HUES6 (cell line): ENCODE results near the gene KRTAP25-1.

Experiments
- H3K27ac ChIP-seq: 2 replicates; pipeline ENCODE4 v1.7.0; 2013; ENCODE audit warnings: low read depth, mild to moderate bottlenecking, low read length, inconsistent platforms
- H3K27me3 ChIP-seq: 2 replicates; pipeline ENCODE4 v1.6.1; 2013; ENCODE audit warnings: low read length; ENCODE audit not compliant: control insufficient read depth, insufficient read depth
- H3K36me3 ChIP-seq: 2 replicates; pipeline ENCODE4 v1.6.1; 2013; ENCODE audit warnings: low read length; ENCODE audit not compliant: control insufficient read depth, insufficient read depth
- H3K4me1 ChIP-seq: 2 replicates; pipeline ENCODE4 v1.6.1; 2013; ENCODE audit warnings: low read length; ENCODE audit not compliant: control insufficient read depth, insufficient read depth
- H3K4me3 ChIP-seq: 2 replicates; pipeline ENCODE4 v1.5.1; 2013; ENCODE audit warnings: low read depth, low read length
- H3K9ac ChIP-seq: one replicate; pipeline ENCODE4 v1.6.1; 2013; ENCODE audit warnings: mild to moderate bottlenecking, low read length
- H3K9me3 ChIP-seq: 2 replicates; pipeline ENCODE4 v1.6.1; 2013; ENCODE audit warnings: low read depth, low read length; ENCODE audit not compliant: control insufficient read depth, insufficient read depth

The KRTAP25-1 gene

GRCh38 chr21:30289215-30289614, at the start of gene KRTAP25-1:
TSS of gene KRTAP25-1 (minus strand) at chr21:30289514. CDS start at chr21:30289490, 24 bp downstream.
- Histone ChIP-seq H3K9me3 (no peaks in the 10 kb centered on the region), H3K27ac (no peak within 1 kb of the TSS), H3K36me3 (no peaks in the 10 kb centered on the region), H3K9ac (no peak within 1 kb of the TSS), H3K4me3 (no peak within 1 kb of the TSS), H3K4me1 (no peaks in the 10 kb centered on the region), H3K27me3 (no peaks in the 10 kb centered on the region)

DNA sequence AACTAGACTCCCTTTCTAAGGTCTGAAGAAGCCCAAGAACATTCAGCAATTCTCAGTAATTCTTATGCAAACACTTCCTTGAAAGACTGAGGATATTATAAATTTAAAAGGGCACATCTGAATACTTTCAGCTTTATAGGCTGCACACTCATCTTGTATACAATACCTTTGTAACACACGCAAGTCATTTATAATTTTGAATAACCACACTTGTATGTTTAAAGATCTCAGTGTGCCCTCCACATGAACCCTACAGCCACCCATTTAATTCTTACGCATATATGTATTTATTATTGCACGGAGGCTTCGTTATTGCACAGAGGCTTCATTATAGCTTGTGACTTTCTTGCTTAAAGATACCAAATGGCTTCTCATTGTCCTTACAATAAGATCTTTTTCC, 49.4 kb upstream of the KRTAP25-1 start:
- Histone ChIP-seq H3K27me3 (no peaks in the 10 kb centered on the region), H3K9me3 (no peaks in the 10 kb centered on the region), H3K4me3 (no peak overlapping the region), H3K36me3 (no peaks in the 10 kb centered on the region), H3K4me1 (no peaks in the 10 kb centered on the region), H3K27ac (no peak overlapping the region), H3K9ac (no peak overlapping the region)

DNA sequence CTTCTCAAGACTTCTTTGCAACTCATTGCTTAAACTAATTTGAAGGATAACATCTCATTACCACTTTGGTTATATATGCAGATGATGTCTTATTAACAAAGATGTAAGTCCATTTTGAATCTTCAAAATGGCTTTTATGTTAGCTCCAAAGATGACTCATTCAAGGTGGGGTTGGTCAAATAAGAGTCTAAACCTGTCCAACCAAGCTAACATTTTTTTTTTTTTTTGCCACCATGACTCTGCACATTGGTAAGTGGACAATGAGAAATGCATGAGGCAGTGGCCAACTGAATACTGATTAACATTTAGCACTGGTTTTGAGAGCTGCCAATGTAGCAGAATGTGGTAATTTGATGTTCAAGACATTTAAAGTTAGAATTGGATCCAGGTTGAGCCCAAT, 48.5 kb upstream of the KRTAP25-1 start:
- Histone ChIP-seq H3K4me3 (no peak overlapping the region), H3K9me3 (no peaks in the 10 kb centered on the region), H3K9ac (no peak overlapping the region)

GRCh38 chr21:30337276-30337744, 48.0 kb upstream of the KRTAP25-1 start, which contains the start of gene KRTAP27-1:
TSS of gene KRTAP27-1 (minus strand) at chr21:30337694. CDS start at chr21:30337668, 26 bp downstream.
- H3K9me3 ChIP-seq, result no peaks in the 10 kb centered on the region
- H3K27me3 ChIP-seq, result no peaks in the 10 kb centered on the region
- no peak within 1 kb of the TSS for H3K27ac ChIP-seq
- no peaks in the 10 kb centered on the region for H3K36me3 ChIP-seq
- no peak within 1 kb of the TSS for H3K9ac ChIP-seq
- no peak within 1 kb of the TSS for H3K4me3 ChIP-seq
- no peaks in the 10 kb centered on the region for H3K4me1 ChIP-seq

More for the DNA sequence above, 48.5 kb upstream of the KRTAP25-1 start:
- no peaks in the 10 kb centered on the region for H3K36me3 ChIP-seq
- no peaks in the 10 kb centered on the region for H3K4me1 ChIP-seq
- no peaks in the 10 kb centered on the region for H3K27me3 ChIP-seq
- no peak overlapping the region for H3K27ac ChIP-seq

DNA sequence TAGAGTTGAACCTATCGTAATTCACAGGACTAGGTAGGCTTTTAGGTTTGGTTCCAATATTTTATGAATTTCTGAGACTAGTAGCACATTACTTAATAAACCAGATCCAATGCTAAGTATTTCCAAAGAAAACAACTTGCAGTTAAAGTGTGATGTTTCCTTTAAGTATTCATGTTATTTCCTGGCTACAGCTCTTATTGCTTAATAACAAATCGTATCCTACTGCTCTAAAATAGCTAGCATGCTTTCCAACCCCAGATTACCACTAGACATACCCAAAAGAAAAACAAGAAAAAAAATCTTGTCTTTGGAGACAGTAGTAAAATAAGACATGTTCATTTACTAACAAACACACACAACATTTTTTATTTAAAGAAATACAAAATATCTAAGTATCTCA, 47.3 kb upstream of the KRTAP25-1 start:
- Histone ChIP-seq H3K9me3 (no peaks in the 10 kb centered on the region), H3K27me3 (no peaks in the 10 kb centered on the region), H3K27ac (no peak overlapping the region), H3K4me1 (no peaks in the 10 kb centered on the region), H3K36me3 (no peaks in the 10 kb centered on the region), H3K4me3 (no peak overlapping the region), H3K9ac (no peak overlapping the region)

- H3K4me1 ChIP-seq, result no peaks in the 10 kb centered on the region
- no peaks in the 10 kb centered on the region for H3K27me3 ChIP-seq
Observed at GRCh38 chr21:30333736-30334135, 44.4 kb upstream of the KRTAP25-1 start.

GRCh38 chr21:30332681-30333080, 43.4 kb upstream of the KRTAP25-1 start:
- Histone ChIP-seq H3K9me3 (no peaks in the 10 kb centered on the region), H3K27ac (no peak overlapping the region), H3K9ac (no peak overlapping the region), H3K27me3 (no peaks in the 10 kb centered on the region), H3K4me1 (no peaks in the 10 kb centered on the region), H3K4me3 (no peak overlapping the region), H3K36me3 (no peaks in the 10 kb centered on the region)

More at GRCh38 chr21:30333736-30334135, 44.4 kb upstream of the KRTAP25-1 start:
- no peak overlapping the region for H3K9ac ChIP-seq
- H3K4me3 ChIP-seq, result no peak overlapping the region
- no peaks in the 10 kb centered on the region for H3K9me3 ChIP-seq
- no peak overlapping the region for H3K27ac ChIP-seq
- no peaks in the 10 kb centered on the region for H3K36me3 ChIP-seq

DNA sequence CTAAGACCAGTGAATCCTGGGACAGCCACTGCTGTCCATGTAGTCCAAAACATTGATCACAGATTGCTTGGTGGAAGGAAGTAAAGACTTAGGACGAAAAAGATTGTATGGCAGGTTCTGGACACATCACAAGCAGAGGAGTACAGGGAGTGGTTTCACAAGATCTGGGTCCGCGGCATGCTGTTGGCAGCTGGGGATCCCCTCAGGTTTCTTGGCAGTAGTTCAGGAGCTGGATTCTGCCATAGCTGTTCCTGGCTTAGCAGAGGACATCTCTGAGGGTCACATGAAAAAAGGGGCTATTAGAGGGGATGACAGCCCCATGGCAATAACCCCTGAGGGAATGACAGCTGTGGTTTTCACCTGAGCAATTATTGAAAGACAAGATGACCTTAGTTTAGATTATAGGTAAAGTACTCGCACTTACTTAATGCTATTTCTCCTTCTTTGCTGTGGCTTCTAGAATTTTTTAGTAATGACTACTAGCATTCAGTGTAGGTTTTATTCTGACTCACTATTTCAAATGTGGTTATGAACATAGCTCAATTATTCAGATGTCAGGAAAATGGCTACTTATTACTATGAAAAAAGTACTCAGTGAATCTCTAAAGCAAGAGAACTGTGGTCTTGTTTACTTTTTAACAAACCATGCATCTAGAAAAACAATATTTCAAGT, 40.0 kb upstream of the KRTAP25-1 start:
- Histone ChIP-seq H3K9ac (no peak overlapping the region), H3K27me3 (no peaks in the 10 kb centered on the region), H3K36me3 (no peaks in the 10 kb centered on the region), H3K9me3 (0 out of 2 replicates have a peak, but pooled peaks cover 3% of the 10 kb centered on the region), H3K27ac (no peak overlapping the region), H3K4me1 (no peaks in the 10 kb centered on the region), H3K4me3 (no peak overlapping the region)

DNA sequence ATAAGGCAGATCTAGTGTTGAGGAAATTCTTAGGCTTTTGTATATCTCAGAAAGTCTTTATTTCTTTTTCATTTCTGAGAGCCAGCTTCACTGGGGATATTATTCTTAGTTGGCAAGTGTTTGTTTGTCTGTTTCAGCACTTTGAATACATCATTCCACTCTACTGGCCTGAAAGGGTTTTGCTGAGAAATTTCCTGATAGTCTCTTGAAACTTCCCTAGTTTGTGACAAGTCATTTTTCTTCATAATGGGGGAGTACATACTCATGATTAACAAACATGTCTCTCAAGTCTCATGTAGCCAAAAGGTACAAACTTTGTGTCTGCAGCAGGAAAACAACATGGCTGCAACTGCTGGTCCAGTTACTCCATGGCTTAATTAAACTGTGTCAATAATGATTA, 37.1 kb upstream of the KRTAP25-1 start:
- Histone ChIP-seq H3K4me3 (no peak overlapping the region), H3K27ac (no peak overlapping the region), H3K9me3 (0 out of 2 replicates have a peak, but pooled peaks cover 3% of the 10 kb centered on the region), H3K36me3 (no peaks in the 10 kb centered on the region), H3K9ac (no peak overlapping the region), H3K4me1 (no peaks in the 10 kb centered on the region), H3K27me3 (no peaks in the 10 kb centered on the region)

- Histone ChIP-seq H3K4me3 (no peak within 1 kb of the TSS), H3K9ac (no peak within 1 kb of the TSS), H3K9me3 (no peaks in the 10 kb centered on the region), H3K27me3 (no peaks in the 10 kb centered on the region), H3K4me1 (no peaks in the 10 kb centered on the region), H3K36me3 (no peaks in the 10 kb centered on the region), H3K27ac (no peak within 1 kb of the TSS)
Observed at GRCh38 chr21:30320215-30320614, 30.9 kb upstream of the KRTAP25-1 start, which contains the start of gene KRTAP26-1. TSS of gene KRTAP26-1 (minus strand) at chr21:30320315. CDS start at chr21:30320035, 280 bp downstream.

GRCh38 chr21:30315701-30316100, 26.4 kb upstream of the KRTAP25-1 start:
- H3K27ac ChIP-seq, result no peak overlapping the region

More at GRCh38 chr21:30315701-30316100, 26.4 kb upstream of the KRTAP25-1 start:
- Histone ChIP-seq H3K4me1 (no peaks in the 10 kb centered on the region), H3K36me3 (no peaks in the 10 kb centered on the region), H3K4me3 (no peak overlapping the region), H3K9ac (no peak overlapping the region), H3K27me3 (no peaks in the 10 kb centered on the region), H3K9me3 (no peaks in the 10 kb centered on the region)
